MCF 10A (cell line): Measurements from ENCODE around the gene MAP3K9. TPM values are rescaled to one million over a fixed set of nuclear protein-coding genes. Genes with fewer than 3 reads are reported as not detected.
A peak's percentile ranks its signal among the peaks of the same experiment; 100 is the strongest.

ENCODE experiments used
- BruUV-seq: library from RNA; stranded (reverse); fragments of 400-500 nt; replicated peaks from 2 replicates; lab custom pipeline; 2021; lab: Mats Ljungman, UMichigan
- CTCF ChIA-PET: fragments of 300-600 bp; sonication (Branson Sonifier 250); formaldehyde crosslinking; extraction: SDS; loops from one replicate; lab custom pipeline; 2021; ENCODE audit warnings: antibody characterized with exemption, inconsistent platforms; lab: Yijun Ruan, JAX
- POLR2A ChIA-PET: fragments of 300-600, 350-650 bp; sonication (Branson Sonifier 250); formaldehyde crosslinking; extraction: SDS; loops from one replicate; lab custom pipeline; 2020; ENCODE audit warnings: antibody characterized with exemption, inconsistent platforms; lab: Yijun Ruan, JAX
- DNase-seq: peaks from one replicate; pipeline ENCODE4 v3.0.0-alpha.2; 2018; ENCODE audit not compliant: unreplicated experiment
- H3K27ac Mint-ChIP-seq: one replicate; pipeline ENCODE4 v1.8.0; 2022; ENCODE audit warnings: mild to moderate bottlenecking, low read depth, mixed read lengths; ENCODE audit not compliant: unreplicated experiment
- H3K27me3 Mint-ChIP-seq: one replicate; pipeline ENCODE4 v1.8.0; 2022; ENCODE audit warnings: mixed read lengths; ENCODE audit not compliant: insufficient read depth, unreplicated experiment
- H3K36me3 Mint-ChIP-seq: one replicate; pipeline ENCODE4 v1.8.0; 2022; ENCODE audit warnings: mild to moderate bottlenecking, moderate library complexity, mixed read lengths; ENCODE audit not compliant: insufficient read depth, unreplicated experiment
- H3K4me1 Mint-ChIP-seq: one replicate; pipeline ENCODE4 v1.8.0; 2022; ENCODE audit warnings: mixed read lengths; ENCODE audit not compliant: insufficient read depth, unreplicated experiment
- H3K4me3 Mint-ChIP-seq: one replicate; pipeline ENCODE4 v1.8.0; 2022; ENCODE audit warnings: mild to moderate bottlenecking, moderate library complexity, mixed read lengths; ENCODE audit not compliant: unreplicated experiment
- H3K9me3 Mint-ChIP-seq: one replicate; pipeline ENCODE4 v1.8.0; 2022; ENCODE audit warnings: mixed read lengths; ENCODE audit not compliant: unreplicated experiment
- CTCF ChIP-seq: fragments of 200-600 bp; IDR thresholded peaks from one replicate; pipeline ENCODE4 v1.8.0; 2022; ENCODE audit warnings: antibody characterized with exemption, mild to moderate bottlenecking; ENCODE audit not compliant: unreplicated experiment
- intact Hi-C: fragments of 100-400 bp; cut with micrococcal nuclease; formaldehyde crosslinking; loops from 2 replicates; pipeline ENCODE4 v1.14.1; 2022
- total RNA-seq: library from RNA; stranded (reverse); gene quantifications from 2 replicates; pipeline ENCODE4 v1.2.3, GENCODE V29; 2022

The MAP3K9 gene
- total RNA-seq, 1 experiment from 2014 or later: 18.6 TPM

GRCh38 chr14:70821584-70822529 is 12.5 kb upstream of the MAP3K9 start:
- intact Hi-C loops: loop anchor here (1.0 kb wide), 1 partner anchor 134 kb away; no protein-coding TSS in a partner anchor
- CTCF ChIA-PET: interaction anchor here (0.5 to 1.4 kb wide), 7 partner anchors 84 to 201 kb away, joined by 3 to 5 read pairs (median 3); partner anchors contain the start of gene PCNX1
- Mint-ChIP-seq H3K9me3 (no peaks in the 10 kb centered on the region), H3K27me3 (no peaks in the 10 kb centered on the region), H3K36me3 (no peaks in the 10 kb centered on the region), H3K27ac (peak overlapping the region; percentile 19), H3K4me3 (peak overlapping the region; percentile 76), H3K4me1 (no peaks in the 10 kb centered on the region)
- no peak for TF ChIP-seq CTCF
- DNase-seq: peak; percentile 50
- POLR2A ChIA-PET: interaction anchor here (0.6 to 1.9 kb wide), 4 partner anchors 9 to 497 kb away, joined by 3 to 9 read pairs (median 4); partner anchors contain the start of gene MAP3K9
- BruUV-seq: no TSS peak

GRCh38 chr14:70816525-70816924 is 7.2 kb upstream of the MAP3K9 start:
- Mint-ChIP-seq H3K4me3 (no peak overlapping the region), H3K27me3 (no peaks in the 10 kb centered on the region), H3K9me3 (no peaks in the 10 kb centered on the region), H3K36me3 (no peaks in the 10 kb centered on the region), H3K4me1 (no peaks in the 10 kb centered on the region), H3K27ac (no peak overlapping the region)
- TF ChIP-seq CTCF: no peak
- POLR2A ChIA-PET: interaction anchor here (1.8 kb wide), 1 partner anchor 61 kb away, joined by 7 read pairs; no protein-coding TSS in a partner anchor
- CTCF ChIA-PET: interaction anchor here (0.6 to 4.0 kb wide), 20 partner anchors 12 to 225 kb away, joined by 3 to 42 read pairs (median 6); partner anchors contain the start of genes MED6 and PCNX1
- no TSS peak for BruUV-seq
- intact Hi-C loops: loop anchor here (2.0 to 10.0 kb wide), 5 partner anchors 92 to 1038 kb away; partner anchors contain the start of gene COX16
- DNase-seq: no peak

DNA sequence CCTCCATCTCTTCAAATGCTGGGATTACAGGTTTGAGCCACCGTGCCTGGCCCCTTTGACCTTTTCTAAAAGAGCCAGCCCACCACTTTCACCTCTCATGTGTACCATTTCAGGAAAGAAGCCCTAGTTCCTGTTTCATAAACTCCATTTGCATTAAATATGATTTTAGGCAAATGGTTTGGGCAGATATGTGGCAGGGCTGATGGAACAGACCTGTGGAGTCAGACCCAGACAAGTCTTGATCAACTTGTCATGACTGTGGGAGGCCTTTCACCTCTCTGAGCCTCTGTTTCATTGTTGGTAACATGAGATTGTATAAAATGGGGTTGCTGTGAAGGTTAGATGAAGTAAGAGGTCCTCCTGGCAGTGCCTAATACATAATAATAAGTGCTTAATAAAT is 5.2 kb upstream of the MAP3K9 start:
- ChIA-PET CTCF (interaction anchor here (0.6 kb wide), 2 partner anchors 37 to 183 kb away, joined by 5 to 6 read pairs; no protein-coding TSS in a partner anchor), POLR2A (no interaction called here)
- DNase-seq: no peak
- TF ChIP-seq CTCF: no peak
- peak overlapping the region; percentile 31 for H3K27ac Mint-ChIP-seq
- no peaks in the 10 kb centered on the region for H3K36me3 Mint-ChIP-seq
- no peak overlapping the region for H3K4me3 Mint-ChIP-seq
- intact Hi-C loops: loop anchor here (10.0 kb wide), 1 partner anchor 1040 kb away; no protein-coding TSS in a partner anchor
- no peaks in the 10 kb centered on the region for H3K27me3 Mint-ChIP-seq
- H3K4me1 Mint-ChIP-seq: no peaks in the 10 kb centered on the region
- no TSS peak for BruUV-seq
- H3K9me3 Mint-ChIP-seq: no peaks in the 10 kb centered on the region
